GM18499 (cell line): Measurements from ENCODE around the gene GPR173.

ENCODE experiments used
- ATAC-seq: cut with Tn5 transposase; IDR thresholded peaks from one replicate; pipeline ENCODE4 v1.9.1; 2021; ENCODE audit warnings: moderate number of reproducible peaks; ENCODE audit not compliant: insufficient read depth, unreplicated experiment

GPR173 gene

GRCh38 chrX:53088136-53088974, 39.8 kb downstream of the GPR173 start:
- no peak for ATAC-seq

GRCh38 chrX:53089224-53089842, 40.7 kb downstream of the GPR173 start:
- ATAC-seq, result no peak

GRCh38 chrX:53089925-53090324, 41.3 kb downstream of the GPR173 start:
- ATAC-seq, result no peak

- ATAC-seq, result no peak
Measured at GRCh38 chrX:53091354-53091753, 42.8 kb downstream of the GPR173 start.

- no peak for ATAC-seq
Measured at GRCh38 chrX:53093177-53093655, 44.6 kb downstream of the GPR173 start.

- peak; percentile 49 for ATAC-seq
Measured at GRCh38 chrX:53093748-53094581, 45.4 kb downstream of the GPR173 start, which contains the start of gene KANTR. KANTR (plus strand) TSS chrX:53094142; CDS start chrX:53124273, 30,131 bp downstream.

GRCh38 chrX:53094582-53094905, 46.0 kb downstream of the GPR173 start:
- ATAC-seq, result no peak

- ATAC-seq, result no peak
Measured at GRCh38 chrX:53095796-53096195, 47.2 kb downstream of the GPR173 start.

GRCh38 chrX:53114864-53115549, 66.4 kb downstream of the GPR173 start:
- ATAC-seq, result no peak

- no peak for ATAC-seq
Measured at GRCh38 chrX:53115550-53115874, 66.9 kb downstream of the GPR173 start.

GRCh38 chrX:53116101-53116500, 67.5 kb downstream of the GPR173 start:
- no peak for ATAC-seq

- ATAC-seq, result no peak
Measured at GRCh38 chrX:53122013-53122412, 73.4 kb downstream of the GPR173 start.

- ATAC-seq, result no peak
Measured at GRCh38 chrX:53125506-53125905, 76.9 kb downstream of the GPR173 start.

GRCh38 chrX:53126377-53126776, 77.8 kb downstream of the GPR173 start:
- ATAC-seq, result no peak

GRCh38 chrX:53128097-53128749, 79.6 kb downstream of the GPR173 start:
- ATAC-seq, result no peak
